C4-2B (cell line): Measurements from ENCODE around the gene SLAMF8.

Source experiments
- H3K27ac ChIP-seq: fragments of 450-650 bp; 2 replicates; pipeline ENCODE4 v1.5.1; 2017
- CTCF ChIP-seq: fragments of 450-650 bp; conservative IDR thresholded peaks from 2 replicates; pipeline ENCODE4 v1.5.1; 2017; ENCODE audit warnings: mild to moderate bottlenecking
- ZFX ChIP-seq: fragments of 450-650 bp; IDR thresholded peaks from 2 replicates; pipeline ENCODE4 v1.6.1; 2017

Gene SLAMF8

GRCh38 chr1:159870704-159871103, 44.0 kb downstream of the SLAMF8 start:
- H3K27ac ChIP-seq, result no peak overlapping the region

GRCh38 chr1:159872891-159873290, 46.2 kb downstream of the SLAMF8 start:
- no peak overlapping the region for H3K27ac ChIP-seq
- TF ChIP-seq CTCF (no peak), ZFX (no peak)

More at GRCh38 chr1:159870704-159871103, 44.0 kb downstream of the SLAMF8 start:
- TF ChIP-seq ZFX (no peak), CTCF (no peak)

GRCh38 chr1:159873530-159874143, 47.0 kb downstream of the SLAMF8 start:
- TF ChIP-seq CTCF, result no peak
- no peak for TF ChIP-seq ZFX
- H3K27ac ChIP-seq, result no peak overlapping the region

GRCh38 chr1:159877695-159878444, 51.2 kb downstream of the SLAMF8 start:
- no peak for TF ChIP-seq CTCF
- TF ChIP-seq ZFX, result no peak
- no peak overlapping the region for H3K27ac ChIP-seq

- H3K27ac ChIP-seq, result no peak overlapping the region
- TF ChIP-seq ZFX (no peak), CTCF (no peak)
Observed at GRCh38 chr1:159879136-159879535, 52.5 kb downstream of the SLAMF8 start.

- TF ChIP-seq CTCF, result no peak
- no peak for TF ChIP-seq ZFX
- no peak overlapping the region for H3K27ac ChIP-seq
Observed at GRCh38 chr1:159879977-159880376, 53.3 kb downstream of the SLAMF8 start.

GRCh38 chr1:159880430-159880829, 53.8 kb downstream of the SLAMF8 start:
- no peak overlapping the region for H3K27ac ChIP-seq
- no peak for TF ChIP-seq ZFX
- TF ChIP-seq CTCF, result no peak
